ENCODE data around the gene ATP6V0E1. TPM values are rescaled to one million over a fixed set of nuclear protein-coding genes. Genes with fewer than 3 reads are reported as not detected.

Gene ATP6V0E1
- total RNA-seq, 1 donor from 2014 or later: 285 TPM

DNA sequence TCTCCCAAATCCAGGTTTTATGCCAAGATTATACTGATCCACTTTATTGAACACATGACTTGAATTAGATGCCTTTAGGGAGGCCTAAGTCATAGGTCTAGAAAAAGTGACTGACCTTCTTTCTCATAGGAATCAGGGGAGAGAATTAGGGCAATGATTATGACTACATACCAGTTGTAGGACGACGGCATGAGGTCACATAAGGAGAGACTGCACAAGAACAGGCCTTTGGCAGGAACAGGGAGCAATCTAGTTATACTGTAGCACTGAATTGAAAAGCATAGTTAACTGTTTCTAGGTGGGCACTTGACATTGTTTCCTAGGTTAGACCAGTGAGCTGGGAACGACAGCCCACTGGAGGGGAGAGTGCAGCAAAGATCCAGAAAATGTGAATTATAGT lies 95.3 kb downstream of the ATP6V0E1 start:
- DNase-seq: no peak
- H3K27me3 ChIP-seq (ENCODE audit: low read depth): no peaks in the 10 kb centered on the region
- intact Hi-C loops (cut with DNase I): no loop called here
- H3K4me1 ChIP-seq: peaks cover 13% of the 10 kb centered on the region
- TF ChIP-seq, protein P1, sequence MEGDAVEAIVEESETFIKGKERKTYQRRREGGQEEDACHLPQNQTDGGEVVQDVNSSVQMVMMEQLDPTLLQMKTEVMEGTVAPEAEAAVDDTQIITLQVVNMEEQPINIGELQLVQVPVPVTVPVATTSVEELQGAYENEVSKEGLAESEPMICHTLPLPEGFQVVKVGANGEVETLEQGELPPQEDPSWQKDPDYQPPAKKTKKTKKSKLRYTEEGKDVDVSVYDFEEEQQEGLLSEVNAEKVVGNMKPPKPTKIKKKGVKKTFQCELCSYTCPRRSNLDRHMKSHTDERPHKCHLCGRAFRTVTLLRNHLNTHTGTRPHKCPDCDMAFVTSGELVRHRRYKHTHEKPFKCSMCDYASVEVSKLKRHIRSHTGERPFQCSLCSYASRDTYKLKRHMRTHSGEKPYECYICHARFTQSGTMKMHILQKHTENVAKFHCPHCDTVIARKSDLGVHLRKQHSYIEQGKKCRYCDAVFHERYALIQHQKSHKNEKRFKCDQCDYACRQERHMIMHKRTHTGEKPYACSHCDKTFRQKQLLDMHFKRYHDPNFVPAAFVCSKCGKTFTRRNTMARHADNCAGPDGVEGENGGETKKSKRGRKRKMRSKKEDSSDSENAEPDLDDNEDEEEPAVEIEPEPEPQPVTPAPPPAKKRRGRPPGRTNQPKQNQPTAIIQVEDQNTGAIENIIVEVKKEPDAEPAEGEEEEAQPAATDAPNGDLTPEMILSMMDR (IDR thresholded peaks at IDR 0.05): no peak
- H3K4me3 ChIP-seq: no peak overlapping the region
- peaks cover 33% of the 10 kb centered on the region for H3K36me3 ChIP-seq
- H3K9me3 ChIP-seq: no peaks in the 10 kb centered on the region
- ATAC-seq: no peak
- H3K27ac ChIP-seq: no peak overlapping the region

Other genes starting within 250 kb of the ATP6V0E1 start
- 367 TPM for gene DUSP1, start 212.6 kb upstream of the ATP6V0E1 start, total RNA-seq
- 177 TPM for gene ERGIC1, start 149.5 kb upstream of the ATP6V0E1 start, total RNA-seq
- 16.6 TPM for gene RPL26L1, start 24.3 kb upstream of the ATP6V0E1 start, total RNA-seq
- 50.2 TPM for gene CREBRF, start 72.6 kb downstream of the ATP6V0E1 start, total RNA-seq
- 8.4 TPM for gene BNIP1, start 160.8 kb downstream of the ATP6V0E1 start, total RNA-seq

Data from lower lobe of right lung (tissue), 2 donors.